Thymus (tissue), 11 donors: ENCODE measurements around the gene HBZ. TPM values are rescaled to one million over a fixed set of nuclear protein-coding genes. Genes with fewer than 3 reads are reported as not detected.

Source experiments
- DNase-seq, 9 donors: peaks; one replicate each; pipeline ENCODE4 v3.0.0-alpha.2; 2013; ENCODE audit warnings: low spot score in 9 of 9, low read depth in 6 of 9, missing footprints in 1 of 9
- H3K27ac ChIP-seq, 2 donors: one replicate each; pipeline ENCODE4 v1.5.1; 2013; ENCODE audit warnings: control low read depth in 1 of 2, low read depth in 1 of 2, low read length in 1 of 2, mild to moderate bottlenecking in 1 of 2, moderate library complexity in 1 of 2
- H3K27me3 ChIP-seq, 2 donors: one replicate each; pipeline ENCODE4 v1.5.1; 2013; ENCODE audit warnings: low read length in 1 of 2; ENCODE audit not compliant: control insufficient read depth in 2 of 2, insufficient read depth in 1 of 2
- H3K36me3 ChIP-seq, 2 donors: one replicate each; pipeline ENCODE4 v1.5.1; 2013; ENCODE audit warnings: low read length in 1 of 2, mild to moderate bottlenecking in 1 of 2, moderate library complexity in 1 of 2; ENCODE audit not compliant: control insufficient read depth in 2 of 2, insufficient read depth in 2 of 2
- H3K4me1 ChIP-seq, 2 donors: one replicate each; pipeline ENCODE4 v1.5.1; 2013; ENCODE audit warnings: low read length in 2 of 2; ENCODE audit not compliant: control insufficient read depth in 2 of 2, insufficient read depth in 2 of 2
- H3K4me3 ChIP-seq, 2 donors: one replicate each; pipeline ENCODE4 v1.5.1; 2013; ENCODE audit warnings: low read length in 2 of 2, control low read depth in 1 of 2, mild to moderate bottlenecking in 1 of 2
- H3K9me3 ChIP-seq, 2 donors: one replicate each; pipeline ENCODE4 v1.5.1; 2013; ENCODE audit warnings: low read length in 1 of 2, mild to moderate bottlenecking in 1 of 2; ENCODE audit not compliant: control insufficient read depth in 2 of 2, insufficient read depth in 1 of 2
- WGBS: extraction: QIAGEN DNeasy Blood & Tissue Kit; methylation state at CpG from one replicate; pipeline ENCODE4 v1.1.7; 2013; 5-methylcytosine and 5-hydroxymethylcytosine counted together
- polyA plus RNA-seq: library from polyadenylated mRNA; stranded (reverse); fragments of 200-250 nt; gene quantifications from one replicate; pipeline ENCODE4 v1.2.3, GENCODE V29; 2013
- total RNA-seq: library from RNA; stranded (reverse); fragments of 120-200 nt; gene quantifications from one replicate; pipeline ENCODE4 v1.2.4, GENCODE V29; 2013
- donor health status: healthy.

Gene HBZ
- total and polyA plus RNA-seq, 2 donors = 0.34 to 3.2 TPM

- Histone ChIP-seq H3K4me3 (no peak overlapping the region), H3K27ac (no peak overlapping the region), H3K36me3 (peaks cover 2 to 7% of the 10 kb centered on the region in 2 donors), H3K9me3 (no peaks in the 10 kb centered on the region), H3K27me3 (no peaks in the 10 kb centered on the region), H3K4me1 (peaks cover 0 to 15% of the 10 kb centered on the region in 2 donors)
- DNase-seq = no peak
- WGBS = 95% methylated on average over 3 of the region's 3 CpGs
These were observed 27.4 kb upstream of the HBZ start for GRCh38 chr16:125011-125410.

- Histone ChIP-seq H3K27me3 (no peaks in the 10 kb centered on the region), H3K4me3 (no peak overlapping the region), H3K36me3 (no peaks in the 10 kb centered on the region), H3K27ac (peak overlapping the region in 1 of 2 donors; percentile 50), H3K4me1 (peaks cover 0 to 17% of the 10 kb centered on the region in 2 donors), H3K9me3 (no peaks in the 10 kb centered on the region)
- WGBS = 66% methylated on average over 2 of the region's 2 CpGs
- peak in 3 of 9 donors; percentile 26 to 57 (median 27) for DNase-seq
These were observed 23.4 kb upstream of the HBZ start for GRCh38 chr16:129075-129474.

- Histone ChIP-seq H3K27me3 (no peaks in the 10 kb centered on the region), H3K9me3 (no peaks in the 10 kb centered on the region), H3K4me1 (peaks cover 0 to 17% of the 10 kb centered on the region in 2 donors), H3K4me3 (no peak overlapping the region), H3K36me3 (no peaks in the 10 kb centered on the region), H3K27ac (no peak overlapping the region)
- no peak for DNase-seq
- 98% methylated on average over 15 of the region's 15 CpGs for WGBS
These were observed 21.8 kb upstream of the HBZ start for GRCh38 chr16:130533-131173.

- 98% methylated on average over 7 of the region's 7 CpGs for WGBS
- Histone ChIP-seq H3K4me1 (peaks cover 2 to 17% of the 10 kb centered on the region in 2 donors), H3K36me3 (no peaks in the 10 kb centered on the region), H3K9me3 (no peaks in the 10 kb centered on the region), H3K4me3 (no peak overlapping the region), H3K27me3 (no peaks in the 10 kb centered on the region), H3K27ac (no peak overlapping the region)
- DNase-seq = no peak
These were observed 20.3 kb upstream of the HBZ start for GRCh38 chr16:132120-132519.

GRCh38 chr16:133716-134115 lies 18.7 kb upstream of the HBZ start:
- no peaks in the 10 kb centered on the region for H3K9me3 ChIP-seq
- no peak overlapping the region for H3K4me3 ChIP-seq
- no peak for DNase-seq
- H3K27ac ChIP-seq = no peak overlapping the region
- WGBS = 98% methylated on average over 2 of the region's 2 CpGs
- H3K36me3 ChIP-seq = no peaks in the 10 kb centered on the region
- H3K4me1 ChIP-seq = peaks cover 7 to 22% of the 10 kb centered on the region in 2 donors
- H3K27me3 ChIP-seq = no peaks in the 10 kb centered on the region

- Histone ChIP-seq H3K9me3 (no peaks in the 10 kb centered on the region), H3K36me3 (no peaks in the 10 kb centered on the region), H3K27ac (peak overlapping the region; percentile 58 to 81), H3K4me3 (peak overlapping the region; percentile 55 to 65), H3K27me3 (peaks cover 2 to 6% of the 10 kb centered on the region in 2 donors), H3K4me1 (peaks cover 7 to 11% of the 10 kb centered on the region in 2 donors)
- 1% methylated on average over 30 of the region's 30 CpGs for WGBS
- peak in 3 of 9 donors; percentile 18 to 46 (median 21) for DNase-seq
These were observed 14.4 kb upstream of the HBZ start for GRCh38 chr16:138049-138417.

GRCh38 chr16:140175-140857 lies 12.1 kb upstream of the HBZ start:
- Histone ChIP-seq H3K27ac (no peak overlapping the region), H3K27me3 (peaks cover 2 to 16% of the 10 kb centered on the region in 2 donors), H3K4me1 (peaks cover 7 to 11% of the 10 kb centered on the region in 2 donors), H3K9me3 (no peaks in the 10 kb centered on the region), H3K36me3 (no peaks in the 10 kb centered on the region), H3K4me3 (no peak overlapping the region)
- whole genome bisulfite sequencing = 86% methylated on average over 10 of the region's 10 CpGs
- no peak for DNase-seq

- 91% methylated on average over 12 of the region's 12 CpGs for WGBS
- H3K4me3 ChIP-seq = no peak overlapping the region
- H3K4me1 ChIP-seq = peaks cover 2 to 9% of the 10 kb centered on the region in 2 donors
- H3K27ac ChIP-seq = peak overlapping the region in 1 of 2 donors; percentile 18
- no peak for DNase-seq
- no peaks in the 10 kb centered on the region for H3K36me3 ChIP-seq
- H3K27me3 ChIP-seq = peaks cover 2 to 18% of the 10 kb centered on the region in 2 donors
- H3K9me3 ChIP-seq = no peaks in the 10 kb centered on the region
These were observed 10.0 kb upstream of the HBZ start for GRCh38 chr16:142405-142967.

GRCh38 chr16:143047-143446 lies 9.4 kb upstream of the HBZ start:
- no peaks in the 10 kb centered on the region for H3K9me3 ChIP-seq
- 93% methylated on average over 6 of the region's 6 CpGs for WGBS
- DNase-seq = no peak

More at GRCh38 chr16:143047-143446, 9.4 kb upstream of the HBZ start:
- no peaks in the 10 kb centered on the region for H3K36me3 ChIP-seq
- H3K27me3 ChIP-seq = peaks cover 2 to 18% of the 10 kb centered on the region in 2 donors
- H3K4me3 ChIP-seq = no peak overlapping the region
- H3K4me1 ChIP-seq = peaks cover 0 to 3% of the 10 kb centered on the region in 2 donors
- H3K27ac ChIP-seq = peak overlapping the region in 1 of 2 donors; percentile 28
